ENCODE measurements around the gene ZNF37A.
"Not testable (repeated sequence)": the region's sequence is repeated elsewhere in the genome, so short reads cannot be mapped to it uniquely, and the experiment has no call there.

- TF ChIP-seq EZH2phosphoT487 (IDR thresholded peaks at IDR 0.05; ENCODE audit: unreplicated experiment); CTCF (conservative IDR thresholded peaks at IDR 0.05; ENCODE audit: low read depth in 2 of 2); EZH2 (IDR thresholded peaks at IDR 0.05; ENCODE audit: low read depth, unreplicated experiment); REST (IDR thresholded peaks at IDR 0.05; ENCODE audit: unreplicated experiment): not testable (repeated sequence)
These were observed 24.5 kb upstream of the ZNF37A start for GRCh38 chr10:38069663-38070062.

Measured in GM23338 (cell line).